ENCODE measurements around the gene RWDD2A.

GRCh38 chr6:83155794-83156193, 37.4 kb upstream of the RWDD2A start:
- no peak for TF ChIP-seq EZH2 (IDR thresholded peaks at IDR 0.05; ENCODE audit: borderline replicate concordance, low read depth, low read length, poor library complexity, severe bottlenecking)
- no peak for TF ChIP-seq CTCF (conservative IDR thresholded peaks at IDR 0.05; ENCODE audit: low read depth, low read length)
